MCF 10A (cell line): Measurements from ENCODE around the gene CERT1. TPM values are rescaled to one million over a fixed set of nuclear protein-coding genes. Genes with fewer than 3 reads are reported as not detected.
A peak's percentile ranks its signal among the peaks of the same experiment; 100 is the strongest.

Source experiments
- BruUV-seq: library from RNA; stranded (reverse); fragments of 400-500 nt; replicated peaks from 2 replicates; lab custom pipeline; 2021; lab: Mats Ljungman, UMichigan
- CTCF ChIA-PET: fragments of 300-600 bp; sonication (Branson Sonifier 250); formaldehyde crosslinking; extraction: SDS; loops from one replicate; lab custom pipeline; 2021; ENCODE audit warnings: antibody characterized with exemption, inconsistent platforms; lab: Yijun Ruan, JAX
- POLR2A ChIA-PET: fragments of 300-600, 350-650 bp; sonication (Branson Sonifier 250); formaldehyde crosslinking; extraction: SDS; loops from one replicate; lab custom pipeline; 2020; ENCODE audit warnings: antibody characterized with exemption, inconsistent platforms; lab: Yijun Ruan, JAX
- DNase-seq: peaks from one replicate; pipeline ENCODE4 v3.0.0-alpha.2; 2018; ENCODE audit not compliant: unreplicated experiment
- H3K27ac Mint-ChIP-seq: one replicate; pipeline ENCODE4 v1.8.0; 2022; ENCODE audit warnings: mild to moderate bottlenecking, low read depth, mixed read lengths; ENCODE audit not compliant: unreplicated experiment
- H3K27me3 Mint-ChIP-seq: one replicate; pipeline ENCODE4 v1.8.0; 2022; ENCODE audit warnings: mixed read lengths; ENCODE audit not compliant: insufficient read depth, unreplicated experiment
- H3K36me3 Mint-ChIP-seq: one replicate; pipeline ENCODE4 v1.8.0; 2022; ENCODE audit warnings: mild to moderate bottlenecking, moderate library complexity, mixed read lengths; ENCODE audit not compliant: insufficient read depth, unreplicated experiment
- H3K4me1 Mint-ChIP-seq: one replicate; pipeline ENCODE4 v1.8.0; 2022; ENCODE audit warnings: mixed read lengths; ENCODE audit not compliant: insufficient read depth, unreplicated experiment
- H3K4me3 Mint-ChIP-seq: one replicate; pipeline ENCODE4 v1.8.0; 2022; ENCODE audit warnings: mild to moderate bottlenecking, moderate library complexity, mixed read lengths; ENCODE audit not compliant: unreplicated experiment
- H3K9me3 Mint-ChIP-seq: one replicate; pipeline ENCODE4 v1.8.0; 2022; ENCODE audit warnings: mixed read lengths; ENCODE audit not compliant: unreplicated experiment
- CTCF ChIP-seq: fragments of 200-600 bp; IDR thresholded peaks from one replicate; pipeline ENCODE4 v1.8.0; 2022; ENCODE audit warnings: antibody characterized with exemption, mild to moderate bottlenecking; ENCODE audit not compliant: unreplicated experiment
- intact Hi-C: fragments of 100-400 bp; cut with micrococcal nuclease; formaldehyde crosslinking; loops from 2 replicates; pipeline ENCODE4 v1.14.1; 2022
- total RNA-seq: library from RNA; stranded (reverse); gene quantifications from 2 replicates; pipeline ENCODE4 v1.2.3, GENCODE V29; 2022

CERT1 gene
- total RNA-seq, 1 experiment from 2014 or later: 19.6 TPM

GRCh38 chr5:75522025-75522424 is 10.6 kb upstream of the CERT1 start:
- POLR2A ChIA-PET: interaction anchor here (3.8 kb wide), 1 partner anchor 11 kb away, joined by 30 read pairs; the partner anchor contains the start of genes CERT1 and POLK
- no peaks in the 10 kb centered on the region for H3K36me3 Mint-ChIP-seq
- CTCF ChIA-PET: no interaction called here
- intact Hi-C loops: no loop called here
- no peaks in the 10 kb centered on the region for H3K27me3 Mint-ChIP-seq
- H3K4me1 Mint-ChIP-seq: peaks cover 19% of the 10 kb centered on the region
- H3K4me3 Mint-ChIP-seq: no peak overlapping the region
- peaks cover 6% of the 10 kb centered on the region for H3K9me3 Mint-ChIP-seq
- BruUV-seq: no TSS peak
- no peak for TF ChIP-seq CTCF
- no peak for DNase-seq
- no peak overlapping the region for H3K27ac Mint-ChIP-seq

GRCh38 chr5:75521195-75521594 is 9.8 kb upstream of the CERT1 start:
- no TSS peak for BruUV-seq
- Mint-ChIP-seq H3K27me3 (no peaks in the 10 kb centered on the region), H3K4me1 (peaks cover 19% of the 10 kb centered on the region), H3K36me3 (no peaks in the 10 kb centered on the region), H3K27ac (no peak overlapping the region), H3K9me3 (peaks cover 6% of the 10 kb centered on the region), H3K4me3 (no peak overlapping the region)
- CTCF ChIA-PET: interaction anchor here (0.7 to 1.3 kb wide), 2 partner anchors 14 to 138 kb away, joined by 3 to 4 read pairs; no protein-coding TSS in a partner anchor
- intact Hi-C loops: no loop called here
- no peak for DNase-seq
- POLR2A ChIA-PET: interaction anchor here (3.8 kb wide), 1 partner anchor 10 kb away, joined by 30 read pairs; the partner anchor contains the start of genes CERT1 and POLK
- no peak for TF ChIP-seq CTCF

DNA sequence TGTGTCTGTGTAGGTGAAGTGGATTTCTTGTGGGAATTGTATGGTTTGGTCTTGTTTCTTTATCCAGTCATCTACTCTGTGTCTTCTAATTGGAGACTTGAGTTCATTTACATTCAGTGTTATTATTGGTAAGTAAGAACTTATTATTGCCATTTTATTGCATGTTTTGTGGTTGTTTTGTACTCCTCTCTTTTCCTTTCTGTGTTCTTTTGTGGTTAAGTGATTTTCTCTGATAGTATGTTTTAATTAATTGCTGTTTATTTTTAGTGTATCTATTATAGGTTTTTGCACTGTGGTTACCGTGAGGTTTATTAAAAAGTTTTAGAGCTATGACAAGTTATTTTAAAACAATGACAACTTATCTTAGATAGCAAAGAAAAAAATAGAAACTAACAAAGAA is 8.3 kb upstream of the CERT1 start:
- no peaks in the 10 kb centered on the region for H3K27me3 Mint-ChIP-seq
- no peak for TF ChIP-seq CTCF
- peaks cover 6% of the 10 kb centered on the region for H3K9me3 Mint-ChIP-seq
- no TSS peak for BruUV-seq
- no peak for DNase-seq
- CTCF ChIA-PET: interaction anchor here (0.6 kb wide), 1 partner anchor 123 kb away, joined by 3 read pairs; no protein-coding TSS in a partner anchor
- no peaks in the 10 kb centered on the region for H3K36me3 Mint-ChIP-seq
- peaks cover 13% of the 10 kb centered on the region for H3K4me1 Mint-ChIP-seq
- POLR2A ChIA-PET: interaction anchor here (1.1 to 3.8 kb wide), 2 partner anchors 8 to 25 kb away, joined by 3 to 30 read pairs; partner anchors contain the start of genes CERT1 and POLK
- H3K27ac Mint-ChIP-seq: no peak overlapping the region
- intact Hi-C loops: no loop called here
- H3K4me3 Mint-ChIP-seq: no peak overlapping the region

- no peak for TF ChIP-seq CTCF
- Mint-ChIP-seq H3K4me1 (peaks cover 23% of the 10 kb centered on the region), H3K4me3 (no peak overlapping the region), H3K36me3 (no peaks in the 10 kb centered on the region), H3K9me3 (no peaks in the 10 kb centered on the region), H3K27me3 (no peaks in the 10 kb centered on the region), H3K27ac (peak overlapping the region; percentile 42)
- DNase-seq: no peak
- ChIA-PET CTCF (no interaction called here), POLR2A (interaction anchor here (5.4 kb wide), 1 partner anchor 175 kb away, joined by 52 read pairs; the partner anchor contains the start of gene HMGCR)
- no TSS peak for BruUV-seq
- intact Hi-C loops: loop anchor here (5.0 kb wide), 2 partner anchors 53 to 168 kb away; no protein-coding TSS in a partner anchor
Measured at GRCh38 chr5:75514323-75514722, 2.9 kb upstream of the CERT1 start.
